GM08714 (cell line): Measurements from ENCODE around the gene CD209.
A peak's percentile ranks its signal among the peaks of the same experiment; 100 is the strongest.

Experiments
- H3K4me3 ChIP-seq: fragments of 200-500 bp; sonication (Bioruptor generic); 2 replicates; pipeline ENCODE4 v1.5.1; 2014; ENCODE audit warnings: mild to moderate bottlenecking, low read length, inconsistent platforms
- ZNF274 ChIP-seq: IDR thresholded peaks from 2 replicates; pipeline ENCODE4 v1.6.1; 2012; ENCODE audit warnings: mild to moderate bottlenecking, low read depth, low read length

CD209 gene

GRCh38 chr19:7698583-7698982, 48.8 kb downstream of the CD209 start:
- peak overlapping the region; percentile 80 for H3K4me3 ChIP-seq
- TF ChIP-seq ZNF274 = no peak

DNA sequence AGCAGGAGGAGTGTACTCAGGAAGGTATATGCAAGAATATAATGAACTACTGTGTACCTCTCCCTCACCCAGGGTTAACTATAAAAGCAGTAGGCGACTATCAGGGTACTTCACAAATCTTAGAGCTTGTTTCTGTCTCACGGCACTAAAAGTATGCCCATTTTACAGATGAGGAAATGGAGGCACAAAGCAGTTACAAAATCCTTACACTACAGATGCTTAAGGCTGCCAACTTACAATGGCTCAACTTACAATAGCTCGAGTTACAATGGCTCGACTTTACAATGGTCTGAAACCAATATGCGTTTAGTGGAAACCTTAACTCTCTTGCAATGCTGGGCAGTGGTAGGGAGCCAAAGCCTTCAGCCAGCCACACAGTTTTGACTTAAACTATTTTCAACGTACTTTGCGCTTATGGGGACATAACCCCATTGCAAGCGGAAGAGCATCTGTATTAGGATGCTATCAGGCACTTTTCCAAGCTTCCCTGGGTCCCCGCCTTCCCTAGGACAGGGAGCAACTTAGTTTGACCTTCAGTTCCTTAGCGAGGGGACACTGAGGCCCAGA, 49.5 kb downstream of the CD209 start:
- TF ChIP-seq ZNF274 = no peak
- peak overlapping the region; percentile 80; the same call in 1 of the 2 replicates for H3K4me3 ChIP-seq

DNA sequence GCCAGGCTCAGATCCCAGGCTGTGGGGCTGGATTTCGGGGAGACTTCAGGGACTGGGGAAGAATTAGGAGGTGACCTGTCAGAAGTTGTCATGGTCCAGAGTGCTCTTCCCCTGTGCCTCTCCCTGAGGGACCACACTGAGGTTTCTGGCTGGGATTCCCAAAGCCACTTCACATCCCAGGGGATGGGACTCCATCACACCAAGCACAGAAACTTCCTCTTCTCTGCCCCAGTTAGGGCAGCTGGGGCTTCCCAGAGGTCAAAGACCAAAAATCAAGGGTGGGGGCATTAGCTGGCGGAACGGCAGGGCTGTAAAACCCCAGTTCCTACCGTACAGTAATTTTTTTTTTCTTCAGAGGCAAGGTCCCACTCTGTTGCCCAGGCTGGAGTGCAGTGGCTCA, 52.8 kb downstream of the CD209 start:
- no peak overlapping the region; the same call in 1 of the 2 replicates for H3K4me3 ChIP-seq
- no peak for TF ChIP-seq ZNF274

GRCh38 chr19:7692417-7693088, 54.8 kb downstream of the CD209 start:
- peak overlapping the region; percentile 18; the same call in 1 of the 2 replicates for H3K4me3 ChIP-seq
- TF ChIP-seq ZNF274 = no peak

- no peak for TF ChIP-seq ZNF274
These were observed 55.8 kb downstream of the CD209 start for GRCh38 chr19:7691497-7691896.

GRCh38 chr19:7690779-7691258, 56.5 kb downstream of the CD209 start:
- TF ChIP-seq ZNF274 = no peak
- no peak overlapping the region for H3K4me3 ChIP-seq

More at GRCh38 chr19:7691497-7691896, 55.8 kb downstream of the CD209 start:
- no peak overlapping the region for H3K4me3 ChIP-seq
